Measurements from ENCODE around the gene MYH14.
"Not testable (repeated sequence)": the region's sequence is repeated elsewhere in the genome, so short reads cannot be mapped to it uniquely, and the experiment has no call there.

The MYH14 gene

GRCh38 chr19:50337031-50337430, 133.6 kb downstream of the MYH14 start:
- DNase-seq, result not testable (repeated sequence)

- no peak for DNase-seq
These were observed 136.9 kb downstream of the MYH14 start for GRCh38 chr19:50340331-50340730.

- no peak for DNase-seq
These were observed 137.7 kb downstream of the MYH14 start for GRCh38 chr19:50341091-50341564.

- DNase-seq, result no peak
These were observed 141.4 kb downstream of the MYH14 start for GRCh38 chr19:50344661-50345318.

GRCh38 chr19:50347089-50347581, 143.7 kb downstream of the MYH14 start:
- peak; percentile 50 for DNase-seq

GRCh38 chr19:50349277-50350057, 146.0 kb downstream of the MYH14 start:
- DNase-seq, result no peak

- no peak for DNase-seq
These were observed 148.8 kb downstream of the MYH14 start for GRCh38 chr19:50352242-50352641.

GRCh38 chr19:50353487-50353880, 150.1 kb downstream of the MYH14 start:
- not testable (repeated sequence) for DNase-seq

- no peak for DNase-seq
These were observed 153.3 kb downstream of the MYH14 start for GRCh38 chr19:50356691-50357177.

- DNase-seq, result peak; percentile 90
These were observed 154.0 kb downstream of the MYH14 start for GRCh38 chr19:50357178-50358100.

GRCh38 chr19:50358483-50359327, 155.3 kb downstream of the MYH14 start:
- DNase-seq, result peak; percentile 76

- no peak for DNase-seq
These were observed 156.0 kb downstream of the MYH14 start for GRCh38 chr19:50359328-50359818.
